HL-60/S4 treated with phorbol 12-myristate 13-acetate at 8.2 ng/mL for 4 days and 3 days (cell line): ENCODE data around the gene PPP6R2.

Source experiments
- in situ Hi-C: fragments of 300-500 bp; cut with MboI; formaldehyde crosslinking; loops from 2 replicates; pipeline ENCODE4 v1.15.0; 2022; ENCODE audit warnings: low sequenced_read_pairs

The PPP6R2 gene

GRCh38 chr22:50464451-50464850 is 121.3 kb downstream of the PPP6R2 start:
- in situ Hi-C loops = no loop called here

DNA sequence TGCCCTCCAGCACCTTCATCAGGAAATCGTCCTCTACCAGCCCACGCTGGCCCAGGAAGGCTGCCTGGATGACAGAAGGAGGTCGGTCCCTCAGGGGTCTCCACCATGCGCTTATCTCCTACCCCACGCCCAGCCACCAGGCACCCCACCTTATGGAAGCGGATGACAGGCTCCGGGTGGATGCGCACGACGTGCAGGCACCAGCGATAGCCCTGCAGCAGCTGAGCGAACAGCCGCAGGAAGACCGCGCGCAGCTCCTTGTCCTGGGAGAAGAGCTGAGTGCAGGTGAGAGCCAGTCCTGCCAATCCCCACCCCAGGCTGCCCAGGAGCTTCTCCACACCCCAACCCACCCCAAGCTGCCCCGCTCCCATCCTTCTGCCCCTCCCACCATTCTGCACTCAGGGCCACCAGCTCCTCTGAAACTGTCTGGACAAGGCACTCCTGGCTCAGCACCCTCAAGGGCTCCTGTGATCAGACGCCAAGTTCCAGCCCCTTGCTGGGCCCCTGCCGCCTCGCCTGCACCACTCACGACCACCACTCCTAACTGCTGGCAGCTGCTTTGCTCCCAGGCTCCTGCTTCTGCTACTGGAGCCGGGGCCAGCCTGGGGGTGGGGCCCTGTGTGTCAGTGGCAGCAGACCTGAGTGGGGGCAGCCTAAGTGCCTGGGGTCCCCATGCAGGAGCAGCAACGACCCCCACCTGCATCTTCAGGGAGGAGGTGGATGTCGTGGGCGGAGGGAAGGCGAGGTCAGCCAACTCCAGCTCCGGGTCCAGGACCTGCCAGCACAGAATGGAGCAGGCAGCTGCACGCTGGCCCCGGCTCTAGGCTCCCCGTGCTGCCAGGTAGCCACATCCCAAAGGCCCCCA is 122.2 kb downstream of the PPP6R2 start:
- in situ Hi-C loops = no loop called here

GRCh38 chr22:50467341-50467740 is 124.2 kb downstream of the PPP6R2 start:
- in situ Hi-C loops = no loop called here

DNA sequence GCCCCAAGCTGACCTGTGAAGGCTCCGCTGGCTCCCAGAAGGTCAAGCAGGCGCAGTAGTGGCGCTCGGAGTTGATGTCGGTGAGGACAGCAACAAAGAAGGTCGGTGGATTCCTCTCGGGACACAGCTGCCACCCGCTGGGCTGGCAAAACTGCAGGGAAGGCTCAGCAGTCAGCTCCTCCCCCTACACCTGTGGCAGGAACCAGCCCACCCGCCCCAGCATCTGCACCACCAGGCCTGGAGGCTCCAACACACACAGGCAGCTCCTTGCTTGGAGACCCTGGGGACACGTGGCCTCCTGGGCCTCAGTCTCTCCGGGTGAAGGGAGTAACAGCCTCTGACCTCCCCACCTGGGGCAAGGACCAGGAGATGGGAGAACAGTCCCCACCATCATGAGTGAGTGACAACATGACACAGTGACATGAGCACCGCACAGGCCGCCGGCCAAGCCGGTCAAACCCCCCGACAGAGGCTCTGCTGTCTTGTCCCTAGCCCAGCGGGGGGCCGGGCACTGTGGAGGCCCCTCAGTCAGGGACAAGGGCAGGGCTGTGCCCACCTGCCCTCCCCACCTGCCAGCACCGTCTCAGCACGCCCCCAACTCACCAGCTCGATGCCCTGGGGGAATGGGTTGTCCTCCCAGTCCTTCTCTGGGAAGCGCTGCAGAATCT is 124.8 kb downstream of the PPP6R2 start:
- in situ Hi-C loops = no loop called here

DNA sequence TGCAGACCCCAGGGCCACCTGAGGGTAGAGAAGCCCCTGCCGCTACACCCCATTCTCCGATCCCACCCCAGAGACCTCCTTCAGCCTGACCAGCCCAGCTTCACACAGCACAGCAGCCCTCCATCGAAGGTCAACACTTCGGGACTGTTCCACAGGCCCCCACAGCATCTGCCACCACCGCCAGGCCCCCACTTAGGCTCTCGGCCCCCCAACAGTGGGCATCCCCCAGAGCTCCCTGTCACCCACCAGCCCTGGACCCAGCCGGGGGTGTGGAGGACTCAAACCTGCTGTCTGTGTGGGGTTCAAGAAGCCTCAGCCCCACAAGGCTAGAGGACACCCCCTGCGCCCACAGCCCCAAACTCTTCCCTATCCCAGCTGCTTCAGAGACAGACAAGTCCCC is 125.5 kb downstream of the PPP6R2 start:
- in situ Hi-C loops = no loop called here

- in situ Hi-C loops = no loop called here
These were observed 126.5 kb downstream of the PPP6R2 start for GRCh38 chr22:50469377-50470305.

- in situ Hi-C loops = no loop called here
These were observed 127.4 kb downstream of the PPP6R2 start for GRCh38 chr22:50470491-50470890.

DNA sequence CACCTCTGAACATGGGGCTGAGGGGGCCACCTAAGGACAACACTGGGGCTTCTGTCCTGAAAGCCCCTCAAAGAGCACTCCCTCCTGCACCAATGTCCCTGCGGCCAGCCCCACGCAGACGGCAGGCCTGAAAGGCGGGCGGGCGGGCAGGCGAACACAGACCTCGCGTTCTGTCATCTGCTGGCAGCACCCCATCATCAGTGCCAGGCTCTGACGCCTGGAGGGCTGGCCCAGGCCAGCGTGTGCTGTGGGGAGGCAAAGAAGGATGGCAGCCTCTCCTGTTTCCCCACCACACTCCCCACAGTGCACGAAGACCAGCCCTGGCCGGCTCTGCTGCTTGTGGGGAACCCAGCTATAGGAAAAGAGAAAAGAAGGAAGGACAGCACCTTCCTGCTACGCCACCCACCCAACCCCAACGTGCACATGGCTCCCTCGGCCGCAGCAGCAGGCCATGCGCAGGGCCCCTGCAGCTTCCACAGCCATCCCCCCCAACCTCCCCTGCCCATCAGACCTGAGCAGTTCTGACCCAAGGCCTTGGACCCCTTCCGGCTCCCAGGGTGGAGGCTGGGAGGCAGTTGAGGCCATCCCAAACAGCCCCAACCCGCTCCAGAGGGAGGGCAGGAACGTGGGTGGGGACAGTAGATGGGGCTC is 128.2 kb downstream of the PPP6R2 start:
- in situ Hi-C loops = no loop called here

- in situ Hi-C loops = no loop called here
These were observed 128.8 kb downstream of the PPP6R2 start for GRCh38 chr22:50471962-50472361.

DNA sequence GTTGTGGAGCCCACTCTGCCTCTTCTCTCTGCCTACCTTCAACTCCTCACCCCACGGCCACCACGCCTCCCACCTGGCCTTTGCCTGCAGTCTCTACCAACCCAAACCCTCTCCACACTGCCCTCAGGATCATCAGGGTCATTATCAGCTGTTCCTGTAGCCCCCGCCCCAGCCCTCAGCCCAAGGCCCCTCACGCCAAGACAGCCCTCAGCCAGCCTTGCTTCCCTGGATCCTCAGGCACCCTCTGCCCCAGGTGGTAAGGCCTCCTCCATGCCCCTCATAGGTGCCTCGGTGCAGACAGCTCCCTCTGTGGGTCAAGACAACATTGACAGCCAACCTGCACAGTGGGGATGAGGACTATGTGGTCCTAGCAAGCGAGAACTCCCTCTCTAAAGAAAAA is 130.0 kb downstream of the PPP6R2 start:
- in situ Hi-C loops = no loop called here

DNA sequence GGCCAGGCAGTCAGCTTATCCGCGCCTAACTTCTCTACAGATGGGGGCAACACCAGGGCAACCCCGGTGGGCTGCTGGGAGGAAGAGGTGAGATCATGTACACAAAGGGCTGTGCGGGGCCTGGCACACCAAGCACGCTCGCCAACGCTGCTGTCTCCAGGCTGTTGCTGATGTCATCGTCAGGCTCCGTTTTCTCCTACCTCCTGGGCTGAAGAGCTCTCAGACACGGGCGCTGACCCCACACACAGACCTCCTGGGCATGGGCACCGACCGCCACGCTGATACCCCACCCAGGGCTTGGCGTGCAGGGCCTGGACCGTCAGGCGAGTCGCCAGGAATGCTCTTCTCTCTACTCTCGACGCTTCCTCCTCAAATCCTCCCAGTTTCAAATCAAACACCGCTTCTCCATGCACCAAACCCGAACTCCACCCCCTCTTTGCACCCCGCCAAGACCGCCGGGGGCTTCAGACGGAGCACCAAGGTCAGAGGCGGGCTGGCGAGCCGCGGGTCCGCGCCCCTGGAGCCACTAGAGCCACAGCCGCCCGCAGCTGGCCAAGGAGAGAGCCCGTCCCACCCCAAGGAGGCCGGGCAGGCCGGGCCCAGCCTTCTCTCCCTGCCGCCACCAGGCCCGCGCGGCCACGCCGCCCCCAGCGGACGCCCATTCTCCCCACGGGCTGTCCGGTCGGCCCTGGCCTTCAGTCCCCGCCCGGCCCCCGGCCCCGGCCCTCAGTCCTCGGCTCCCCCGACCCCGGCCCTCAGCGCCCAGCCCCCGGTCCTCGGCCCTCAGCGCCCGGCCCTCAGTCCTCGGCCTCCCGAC is 130.9 kb downstream of the PPP6R2 start:
- in situ Hi-C loops = no loop called here

DNA sequence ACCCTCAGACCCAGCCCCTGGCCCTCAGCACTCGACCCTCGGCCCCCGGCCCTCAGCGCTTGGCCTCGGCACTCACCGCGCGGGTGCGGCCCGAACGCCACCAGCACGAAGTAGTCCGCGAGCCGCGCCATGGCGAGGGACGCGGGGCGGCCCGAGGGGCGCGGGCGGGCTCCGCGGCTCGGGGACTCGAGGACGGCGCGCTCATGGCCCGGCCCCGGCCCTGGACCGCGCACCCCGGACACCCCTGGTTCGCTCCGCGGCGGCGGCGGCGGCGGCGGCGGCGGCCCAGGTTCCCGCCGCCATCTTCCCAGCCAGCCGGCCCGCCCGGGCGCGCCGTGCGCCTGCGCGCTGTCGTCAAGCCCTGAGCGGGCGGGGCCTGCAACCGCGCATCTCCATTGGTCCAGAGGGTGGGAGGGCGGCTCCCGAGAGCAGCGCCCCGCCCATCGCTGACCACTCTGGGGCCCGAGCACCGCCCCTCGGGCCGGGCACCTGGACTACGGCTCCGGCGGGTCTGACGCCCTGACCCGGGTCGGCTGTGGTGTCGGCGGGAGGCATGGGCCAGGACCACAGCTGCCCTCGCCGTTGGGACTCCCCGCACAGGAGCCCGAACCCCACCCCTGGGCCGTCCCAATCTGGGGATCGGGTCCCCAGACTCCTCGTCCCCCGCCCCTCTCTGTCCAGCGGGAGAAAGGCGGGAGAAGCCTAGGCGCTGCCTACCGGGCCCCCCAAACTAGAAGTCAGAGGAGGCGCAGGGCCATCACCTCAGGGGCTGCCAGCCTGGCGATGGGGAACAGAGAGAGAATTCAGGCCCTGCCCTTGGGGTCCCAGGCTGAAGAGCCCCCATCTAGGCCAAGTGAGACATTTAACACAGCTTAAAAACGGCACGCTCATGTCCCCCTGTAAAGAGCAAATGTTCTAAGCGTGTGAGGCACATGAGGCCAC is 131.9 kb downstream of the PPP6R2 start, which contains the start of gene SBF1:
Gene SBF1 (minus strand): TSS at position 326 of the 942 bp plus-strand sequence. CDS start 195 bp downstream, at position 131.
- in situ Hi-C loops = no loop called here

DNA sequence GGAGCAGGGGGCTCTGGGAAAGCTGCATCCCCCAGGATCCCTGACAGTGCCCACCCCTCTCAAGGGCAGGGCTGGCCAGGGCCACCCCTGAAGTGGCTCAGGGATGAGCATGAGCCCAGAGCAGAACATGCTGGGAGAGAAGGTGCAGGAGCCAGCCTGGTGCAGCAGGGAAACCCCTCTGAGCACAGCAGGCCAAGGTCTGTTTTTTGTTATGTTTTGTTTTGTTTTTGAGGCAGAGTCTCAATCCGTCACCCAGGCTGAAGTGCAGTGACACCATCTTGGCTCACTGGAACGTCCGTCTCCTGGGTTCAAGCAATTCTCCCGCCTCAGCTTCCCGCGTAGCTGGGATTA is 132.5 kb downstream of the PPP6R2 start:
- in situ Hi-C loops = no loop called here

- in situ Hi-C loops = no loop called here
These were observed 133.7 kb downstream of the PPP6R2 start for GRCh38 chr22:50476868-50477267.

DNA sequence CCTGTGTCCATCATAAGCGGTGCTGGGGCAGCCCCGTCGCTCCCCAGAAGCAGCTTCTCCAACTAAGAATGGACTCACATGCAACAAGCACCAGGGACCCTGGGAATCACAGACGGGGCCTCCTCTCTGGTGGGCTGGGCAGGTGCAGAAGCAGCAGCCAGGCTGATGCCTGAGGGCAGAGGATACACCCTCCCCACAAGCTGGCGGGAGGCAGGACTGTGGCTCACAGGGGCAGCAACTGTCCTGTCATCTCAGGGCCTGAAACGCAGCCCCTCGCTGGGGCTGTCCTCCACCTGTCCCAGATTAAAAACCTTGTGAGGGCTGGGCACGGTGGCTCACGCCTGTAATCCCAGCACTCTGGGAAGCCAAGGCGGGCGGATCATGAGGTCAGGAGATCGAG is 134.8 kb downstream of the PPP6R2 start:
- in situ Hi-C loops = no loop called here

GRCh38 chr22:50479721-50480120 is 136.6 kb downstream of the PPP6R2 start:
- in situ Hi-C loops = no loop called here

GRCh38 chr22:50481045-50481439 is 137.9 kb downstream of the PPP6R2 start:
- in situ Hi-C loops = no loop called here

DNA sequence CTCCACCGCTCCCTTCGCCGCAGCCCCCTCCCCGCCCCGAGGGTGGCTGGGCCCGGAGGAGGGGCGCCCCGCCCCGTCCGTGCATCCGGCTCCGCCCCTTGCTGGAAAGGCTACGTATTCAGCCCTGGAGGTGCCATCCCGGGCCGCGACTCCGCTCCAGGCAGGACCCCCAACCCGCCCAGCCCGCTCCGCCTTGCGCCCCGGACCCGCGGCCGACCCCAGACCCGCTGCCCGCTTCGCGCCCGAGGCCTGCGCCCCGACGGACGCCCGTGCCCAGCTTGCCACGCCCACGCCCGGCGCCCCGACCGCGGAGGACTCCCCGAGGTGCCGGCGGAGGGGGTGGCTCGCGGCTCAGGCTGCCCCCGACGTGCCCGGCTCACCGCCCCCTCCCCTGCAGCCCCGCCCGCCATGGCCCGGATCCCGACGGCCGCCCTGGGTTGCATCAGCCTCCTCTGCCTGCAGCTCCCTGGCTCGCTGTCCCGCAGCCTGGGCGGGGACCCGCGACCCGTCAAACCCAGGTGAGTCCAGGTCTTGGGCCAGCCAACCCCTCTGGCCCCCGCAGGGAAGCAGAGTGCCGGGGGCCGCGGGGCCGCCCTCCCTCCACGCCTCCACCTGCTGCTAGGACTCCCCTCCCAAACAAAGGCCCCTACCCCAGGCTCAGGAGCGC is 138.4 kb downstream of the PPP6R2 start, which contains the start of gene ADM2:
Gene ADM2 (plus strand): TSS at position 104 of the 667 bp plus-strand sequence. CDS start 305 bp downstream, at position 409.
- in situ Hi-C loops = no loop called here
